HG02588 (cell line): ENCODE measurements around the gene METTL26.
A peak's percentile ranks its signal among the peaks of the same experiment; 100 is the strongest.

ENCODE experiments used
- ATAC-seq: cut with Tn5 transposase; IDR thresholded peaks from one replicate; pipeline ENCODE4 v1.9.1; 2021; ENCODE audit warnings: mild to moderate bottlenecking, moderate library complexity; ENCODE audit not compliant: unreplicated experiment

Gene METTL26

DNA sequence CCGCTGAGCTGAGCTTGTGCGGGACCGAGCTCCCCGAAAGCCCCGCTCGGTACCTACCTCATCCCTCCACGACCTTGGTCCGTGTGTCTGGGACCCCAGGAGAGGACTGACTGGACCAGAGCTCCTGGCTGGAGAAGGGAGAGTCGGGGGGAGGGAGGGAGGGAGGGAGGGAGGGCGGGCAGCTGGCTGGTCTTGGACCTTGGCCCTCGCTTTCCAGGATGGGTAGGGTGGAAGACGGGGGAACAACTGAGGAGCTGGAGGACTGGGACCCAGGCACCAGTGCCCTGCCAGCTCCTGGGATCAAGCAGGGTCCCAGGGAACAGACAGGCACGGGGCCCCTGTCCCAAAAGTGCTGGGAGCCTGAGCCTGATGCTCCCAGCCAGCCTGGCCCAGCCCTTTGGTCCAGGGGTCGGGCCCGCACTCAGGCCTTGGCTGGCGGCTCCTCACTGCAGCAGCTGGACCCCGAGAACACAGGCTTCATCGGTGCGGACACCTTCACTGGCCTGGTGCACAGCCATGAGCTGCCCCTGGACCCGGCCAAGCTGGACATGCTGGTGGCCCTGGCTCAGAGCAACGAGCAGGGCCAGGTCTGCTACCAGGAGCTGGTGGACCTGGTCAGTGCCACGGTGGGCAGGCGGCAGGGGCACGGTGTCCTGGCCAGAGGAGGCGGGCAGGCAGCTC is 39.9 kb upstream of the METTL26 start:
- no peak for ATAC-seq

DNA sequence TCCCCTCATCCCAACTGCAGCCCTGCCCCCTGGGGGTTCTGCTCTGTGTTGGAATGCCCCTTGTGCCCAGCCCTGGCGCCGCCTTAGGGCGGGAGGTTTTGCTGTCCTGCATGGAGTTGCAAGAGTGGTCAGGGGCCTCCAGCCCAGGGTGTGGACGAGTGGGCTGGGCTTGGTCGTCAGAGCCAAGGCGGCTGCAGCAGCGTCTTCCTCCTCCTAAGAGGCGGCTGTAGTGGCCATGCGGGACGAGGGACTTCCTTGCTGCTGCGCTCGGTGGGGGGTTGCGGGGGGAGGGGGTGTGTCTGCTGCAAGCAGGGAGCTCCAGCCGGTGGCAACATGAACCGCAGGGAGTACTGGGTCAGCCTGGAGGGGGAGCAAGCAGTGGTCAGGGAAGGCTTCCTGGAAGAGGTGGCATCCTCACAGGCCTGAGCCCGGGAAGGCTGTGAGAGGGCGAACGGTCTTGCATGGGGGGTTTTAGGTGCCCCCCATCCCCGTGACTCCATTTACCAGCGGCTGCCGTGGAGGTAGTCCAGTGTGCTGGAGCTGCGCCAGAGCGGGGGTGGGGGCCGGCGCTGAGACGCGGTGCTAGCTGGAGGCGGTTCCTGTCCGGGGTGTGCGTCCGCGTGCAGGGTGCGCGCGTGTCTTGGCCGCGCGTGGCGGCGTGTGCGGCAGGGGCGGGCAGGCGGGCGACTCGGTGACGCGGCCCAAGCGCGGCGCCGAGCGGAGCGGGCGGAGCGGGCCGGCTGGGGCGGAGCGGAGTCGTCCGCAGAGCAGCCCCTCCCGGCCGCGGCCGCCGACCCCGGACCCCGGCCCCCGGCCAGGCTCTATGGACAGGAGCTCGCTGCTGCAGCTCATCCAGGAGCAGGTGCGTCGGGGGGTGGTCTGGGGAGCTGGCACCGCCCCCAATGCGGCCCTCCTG is 39.1 kb upstream of the METTL26 start, which contains the start of gene RHBDL1:
TSS of gene RHBDL1 (plus strand) at position 704 of the 916 bp plus-strand sequence. CDS start at position 824, 120 bp downstream.
- ATAC-seq: no peak

DNA sequence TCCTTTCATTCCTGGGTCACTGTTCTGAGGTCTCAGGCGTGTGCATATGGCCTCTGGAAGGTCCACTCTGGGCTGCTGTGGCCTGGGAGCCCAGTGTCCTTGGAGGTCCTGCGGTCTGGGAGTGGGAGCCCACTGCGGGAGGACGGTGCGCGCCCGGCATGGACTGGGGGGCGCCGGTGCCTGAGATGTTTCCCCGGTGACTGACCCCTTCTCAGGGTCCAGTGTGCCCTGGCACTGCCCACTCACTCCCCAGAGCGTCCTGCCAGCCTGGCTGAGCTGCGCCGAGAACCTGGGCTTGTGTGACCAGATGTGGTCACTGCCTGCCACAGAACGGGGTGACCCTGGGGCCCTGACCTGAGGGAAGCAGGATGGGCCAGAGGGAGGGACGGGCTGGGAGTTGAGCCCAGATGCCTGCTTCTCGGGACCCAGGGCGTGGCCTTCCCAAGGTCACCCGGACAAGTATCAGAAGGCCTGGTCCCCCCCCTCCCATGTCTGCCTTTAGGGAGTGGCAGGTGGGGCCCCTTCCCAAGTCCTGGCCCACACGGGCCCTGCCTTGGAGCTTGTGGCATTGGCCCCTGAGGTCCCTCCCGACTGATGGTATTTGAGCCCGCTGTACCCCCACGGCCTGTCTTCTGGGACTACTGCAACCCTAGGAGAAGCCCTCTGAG is 38.2 kb upstream of the METTL26 start:
- ATAC-seq: no peak

DNA sequence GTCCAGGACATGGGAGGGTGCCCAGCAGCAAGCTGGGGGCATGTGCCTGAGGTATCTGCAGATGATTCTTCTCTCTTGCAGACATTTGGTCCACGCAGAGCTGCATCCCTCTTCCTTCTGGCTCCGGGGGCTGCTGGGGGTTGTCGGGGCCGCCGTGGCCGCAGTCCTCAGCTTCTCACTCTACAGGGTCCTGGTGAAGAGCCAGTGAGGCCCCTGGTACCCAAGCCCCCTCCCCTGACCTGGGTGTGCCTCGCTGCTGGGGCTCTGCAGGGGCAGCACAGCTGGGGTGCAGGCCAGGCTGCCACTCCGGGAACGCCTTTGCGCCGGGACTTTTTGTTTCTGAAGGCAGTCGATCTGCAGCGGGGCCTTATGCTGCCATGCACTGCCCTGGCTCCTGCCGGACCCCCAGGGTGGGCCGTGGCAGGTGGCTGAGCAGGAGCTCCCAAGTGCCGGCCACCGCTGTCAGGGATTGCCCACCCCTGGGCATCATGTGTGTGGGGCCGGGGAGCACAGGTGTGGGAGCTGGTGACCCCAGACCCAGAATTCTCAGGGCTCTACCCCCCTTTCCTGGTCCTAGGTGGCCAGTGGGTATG is 37.4 kb upstream of the METTL26 start:
- ATAC-seq: no peak

DNA sequence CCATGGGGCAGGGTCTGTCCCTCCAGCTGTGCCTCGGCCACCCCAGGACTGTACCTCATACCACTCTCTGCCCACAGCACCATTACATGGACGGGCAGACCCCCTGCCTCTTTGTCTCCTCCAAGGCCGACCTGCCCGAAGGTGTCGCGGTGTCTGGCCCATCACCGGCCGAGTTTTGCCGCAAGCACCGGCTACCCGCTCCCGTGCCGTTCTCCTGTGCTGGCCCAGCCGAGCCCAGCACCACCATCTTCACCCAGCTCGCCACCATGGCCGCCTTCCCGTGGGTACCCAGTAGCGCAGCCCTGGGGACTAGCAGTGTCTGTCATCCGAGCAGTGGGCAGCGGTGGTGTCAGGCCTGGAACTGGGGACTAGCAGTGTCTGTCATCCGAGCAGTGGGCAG is 36.7 kb upstream of the METTL26 start:
- no peak for ATAC-seq

DNA sequence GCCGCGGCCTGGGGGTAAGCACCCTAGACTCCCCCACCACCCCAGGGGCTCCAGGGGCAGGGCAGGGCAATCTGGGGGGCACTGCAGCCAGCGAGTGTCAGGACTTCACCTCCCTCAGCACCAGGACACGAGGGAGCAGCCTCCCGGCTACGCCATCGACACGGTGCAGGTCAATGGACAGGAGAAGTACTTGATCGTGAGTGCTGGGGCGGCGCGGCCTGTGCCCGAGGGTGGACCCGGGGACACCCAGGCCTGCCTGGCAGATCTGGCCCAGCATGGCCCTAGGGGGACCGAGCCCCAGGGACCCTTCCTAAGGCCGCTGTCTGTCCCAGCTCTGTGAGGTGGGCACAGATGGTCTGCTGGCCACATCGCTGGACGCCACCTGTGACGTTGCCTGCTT is 36.3 kb upstream of the METTL26 start:
- no peak for ATAC-seq

DNA sequence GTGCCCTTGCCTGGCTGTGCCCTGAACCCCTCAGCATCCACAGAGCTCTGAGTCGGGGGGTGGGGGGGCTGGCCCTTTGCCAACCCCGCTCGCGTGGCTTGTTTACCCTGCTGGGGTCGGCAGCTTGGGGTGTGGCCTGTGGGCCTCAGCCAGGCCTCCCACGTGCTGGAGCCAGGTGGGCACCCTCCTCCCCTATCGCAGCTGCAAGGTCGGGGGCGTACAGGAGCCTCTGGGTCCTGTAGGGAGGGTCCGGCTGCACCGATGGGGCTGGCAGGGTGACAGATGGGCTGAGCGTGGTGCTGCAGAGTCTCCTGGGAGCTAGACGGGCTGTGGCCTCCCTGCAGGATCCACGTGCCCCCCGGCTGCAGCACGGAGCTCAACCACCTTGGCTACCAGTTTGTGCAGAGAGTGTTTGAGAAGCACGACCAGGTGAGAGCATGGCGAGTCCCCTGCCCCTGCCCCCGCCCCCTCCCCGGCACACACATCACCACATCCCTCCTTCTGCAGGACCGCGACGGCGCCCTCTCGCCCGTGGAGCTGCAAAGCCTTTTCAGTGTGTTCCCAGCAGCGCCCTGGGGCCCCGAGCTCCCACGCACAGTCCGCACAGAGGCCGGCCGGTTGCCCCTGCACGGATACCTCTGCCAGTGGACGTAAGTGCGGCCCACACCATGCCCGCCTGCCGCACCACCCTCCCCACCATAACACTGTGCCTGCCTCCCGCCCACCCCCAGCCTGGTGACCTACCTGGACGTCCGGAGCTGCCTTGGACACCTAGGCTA is 35.4 kb upstream of the METTL26 start:
- no peak for ATAC-seq

DNA sequence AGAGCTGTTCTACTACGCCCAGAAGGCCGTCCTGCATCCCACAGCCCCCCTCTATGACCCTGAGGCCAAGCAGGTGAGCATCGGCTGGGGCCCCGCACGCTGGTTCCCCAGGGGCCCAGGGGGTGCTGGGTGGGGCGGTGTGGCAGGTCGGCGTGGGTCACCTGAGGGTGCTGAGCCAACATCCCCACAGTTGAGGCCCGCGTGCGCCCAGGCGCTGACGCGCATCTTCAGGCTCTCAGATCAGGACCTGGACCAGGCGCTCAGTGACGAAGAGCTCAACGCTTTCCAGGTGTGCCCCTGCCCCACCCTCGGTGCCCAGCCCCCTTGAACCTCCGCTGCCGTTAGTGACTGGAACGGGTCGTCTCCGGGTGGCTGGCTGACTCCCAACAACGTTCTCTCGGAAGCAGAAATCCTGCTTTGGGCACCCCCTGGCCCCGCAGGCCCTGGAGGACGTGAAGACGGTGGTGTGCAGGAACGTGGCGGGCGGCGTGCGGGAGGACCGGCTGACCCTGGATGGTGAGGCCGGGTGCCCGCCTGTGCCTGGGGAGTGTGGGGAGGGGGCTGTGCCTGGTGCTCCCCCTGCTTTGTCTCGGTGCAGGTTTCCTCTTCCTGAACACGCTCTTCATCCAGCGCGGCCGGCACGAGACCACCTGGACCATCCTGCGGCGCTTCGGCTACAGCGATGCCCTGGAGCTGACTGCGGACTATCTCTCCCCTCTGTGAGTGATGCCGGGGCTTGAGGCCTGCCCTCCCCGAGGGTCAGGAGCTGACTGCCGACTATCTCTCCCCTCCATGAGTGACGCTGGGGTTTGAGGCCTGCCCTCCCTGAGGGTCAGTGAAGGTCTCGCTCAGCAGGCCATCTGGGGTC is 34.6 kb upstream of the METTL26 start:
- ATAC-seq: no peak

DNA sequence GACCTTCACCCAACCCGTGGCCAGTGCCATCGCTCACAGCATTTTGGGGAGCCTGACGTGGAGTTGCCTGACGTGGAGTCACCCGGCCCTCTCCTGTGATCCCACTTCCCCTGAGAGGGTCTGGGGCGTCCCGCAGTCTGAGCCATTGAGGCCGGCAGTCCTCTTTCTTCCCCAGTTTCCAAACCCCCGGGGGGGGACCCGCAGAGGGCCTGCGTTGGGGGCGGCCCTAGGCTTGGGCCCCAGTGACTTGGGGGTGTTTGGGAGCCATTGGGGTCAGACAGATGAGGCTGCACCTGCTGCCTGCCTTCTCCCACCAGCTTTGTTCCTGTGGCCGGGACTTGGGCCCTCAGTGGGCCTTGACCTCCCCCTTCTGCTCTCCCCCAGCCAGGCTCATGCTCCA is 33.6 kb upstream of the METTL26 start:
- ATAC-seq: no peak

DNA sequence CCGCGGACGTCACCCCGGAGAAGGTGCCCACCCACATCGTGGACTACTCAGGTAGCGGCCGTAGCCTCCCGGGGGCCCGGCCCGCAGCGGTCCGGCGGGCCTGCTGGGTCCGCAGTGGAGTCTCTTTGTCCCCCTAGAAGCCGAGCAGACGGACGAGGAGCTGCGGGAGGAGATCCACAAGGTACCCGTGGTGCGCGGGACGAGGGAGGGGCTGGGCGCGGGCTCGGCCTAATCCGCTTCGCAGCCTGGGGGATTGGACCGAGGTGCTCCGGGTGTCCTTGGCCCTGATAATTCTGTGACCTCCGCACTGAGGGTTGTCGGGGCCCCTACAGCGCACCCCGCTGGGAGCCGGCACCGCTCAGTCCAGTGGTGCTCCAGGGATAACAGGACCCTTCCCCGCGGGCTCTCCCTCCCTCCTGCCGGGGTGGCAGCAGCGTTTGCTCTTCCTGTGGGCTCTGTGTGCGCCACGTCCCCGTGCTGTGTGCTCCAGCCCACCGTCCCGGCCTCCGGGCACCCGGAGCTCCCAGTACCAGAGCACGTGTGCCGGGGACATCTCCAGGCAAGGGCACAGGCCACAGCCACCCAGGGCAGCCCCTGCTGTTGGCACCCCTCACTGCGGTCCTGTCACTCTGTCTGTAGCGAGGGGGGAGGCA is 32.5 kb upstream of the METTL26 start:
- peak; percentile 9 for ATAC-seq

DNA sequence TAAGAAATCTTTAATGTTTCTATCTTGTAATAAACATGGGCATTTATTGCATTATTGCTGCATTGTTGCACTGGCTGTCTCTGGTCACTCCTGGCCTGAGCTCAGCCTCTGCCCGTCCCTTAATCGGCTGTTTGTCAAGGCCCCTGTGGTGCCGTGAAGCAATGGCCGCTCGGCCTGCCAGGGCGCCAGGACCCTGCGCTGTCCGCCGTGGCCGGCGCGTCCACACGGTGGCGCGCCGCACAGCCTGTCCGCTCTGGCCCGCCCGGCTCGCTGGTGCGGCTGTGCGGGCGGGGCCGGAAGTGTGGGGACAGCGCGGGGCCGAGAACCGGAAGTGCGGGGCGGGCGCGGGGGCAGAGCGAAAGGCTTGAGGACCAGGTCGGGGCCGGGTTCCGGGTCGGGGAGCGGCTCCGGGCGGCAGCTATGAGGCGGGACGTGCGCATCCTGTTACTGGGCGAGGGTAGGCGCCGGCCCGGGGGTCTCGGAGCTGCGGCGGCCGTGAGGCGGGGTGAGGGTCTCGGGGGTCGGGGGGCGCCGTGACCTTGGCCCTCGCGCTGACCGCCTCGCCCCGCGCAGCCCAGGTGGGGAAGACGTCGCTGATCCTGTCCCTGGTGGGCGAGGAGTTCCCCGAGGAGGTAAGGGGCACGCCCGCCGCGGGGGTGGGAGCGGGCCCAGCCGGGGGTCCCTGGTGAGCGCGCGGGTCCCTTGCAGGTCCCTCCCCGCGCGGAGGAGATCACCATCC is 31.8 kb upstream of the METTL26 start, which contains the start of gene RHOT2:
TSS of gene RHOT2 (plus strand) at position 353 of the 739 bp plus-strand sequence. CDS start at position 421, 68 bp downstream.
- peak; percentile 74 for ATAC-seq

DNA sequence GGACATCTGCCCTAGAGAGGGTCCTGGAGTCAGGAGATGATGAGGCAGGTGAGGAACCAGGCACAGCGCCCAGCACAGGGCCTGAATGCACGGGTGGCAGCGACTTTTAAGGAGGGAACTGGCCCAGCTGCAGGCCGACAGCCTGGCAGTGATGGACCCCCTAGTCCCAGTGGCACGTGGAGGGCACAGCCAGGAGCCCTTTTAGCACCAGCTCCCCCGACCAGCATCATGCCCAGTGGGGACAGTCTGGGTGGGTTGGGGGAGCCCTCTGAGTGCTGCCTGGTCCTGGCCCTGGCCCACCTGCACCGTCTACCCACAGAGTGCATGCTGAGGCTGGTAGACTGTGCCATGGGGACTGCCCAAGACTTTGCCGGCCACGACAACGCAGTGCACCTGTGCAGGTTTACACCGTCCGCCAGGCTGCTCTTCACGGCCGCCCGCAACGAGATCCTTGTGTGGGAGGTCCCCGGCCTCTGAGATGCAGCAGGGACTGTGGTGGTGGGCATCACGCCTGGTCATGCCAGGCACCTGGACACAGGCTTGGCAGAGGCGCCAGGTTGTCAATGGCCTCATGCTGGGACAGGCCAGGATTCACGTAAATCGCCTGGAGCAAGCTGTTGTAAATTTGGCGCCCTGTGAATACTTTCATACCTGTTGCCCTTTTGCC is 31.1 kb upstream of the METTL26 start:
- ATAC-seq: no peak

DNA sequence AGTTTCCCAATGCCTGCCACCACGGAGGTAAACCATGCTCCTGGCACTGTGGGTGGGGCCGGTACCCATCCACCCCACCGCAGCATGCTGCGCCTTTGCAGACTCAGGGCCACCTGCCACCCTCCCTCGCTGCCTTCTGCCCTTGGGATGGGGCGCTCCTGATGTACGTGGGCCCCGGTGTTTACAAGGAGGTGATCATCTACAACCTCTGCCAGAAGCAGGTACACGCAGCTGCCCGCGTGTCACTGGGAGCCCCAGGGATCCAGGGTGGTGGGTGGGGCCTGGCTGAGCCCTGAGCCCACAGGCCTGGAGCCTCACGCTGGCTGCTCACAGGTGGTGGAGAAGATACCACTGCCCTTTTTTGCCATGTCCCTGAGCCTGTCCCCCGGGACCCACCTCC is 30.5 kb upstream of the METTL26 start:
- ATAC-seq: no peak

DNA sequence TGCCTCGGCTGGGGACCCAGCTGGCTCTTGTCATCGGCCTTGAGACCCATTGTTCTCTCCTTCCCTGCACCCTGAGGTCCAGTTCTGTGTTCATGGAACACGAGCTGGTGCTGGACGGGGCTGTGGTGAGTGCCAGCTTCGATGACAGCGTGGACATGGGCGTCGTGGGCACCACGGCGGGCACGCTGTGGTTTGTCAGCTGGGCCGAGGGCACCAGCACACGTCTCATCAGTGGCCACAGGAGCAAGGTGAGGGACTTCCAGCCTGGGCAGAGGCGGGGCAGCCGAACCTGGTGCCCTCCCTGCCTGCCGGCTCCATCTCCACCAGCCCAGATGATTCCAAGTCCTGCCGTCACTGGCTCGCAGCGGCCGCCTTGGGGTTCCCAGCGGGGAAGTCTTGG is 26.5 kb upstream of the METTL26 start:
- ATAC-seq: no peak

DNA sequence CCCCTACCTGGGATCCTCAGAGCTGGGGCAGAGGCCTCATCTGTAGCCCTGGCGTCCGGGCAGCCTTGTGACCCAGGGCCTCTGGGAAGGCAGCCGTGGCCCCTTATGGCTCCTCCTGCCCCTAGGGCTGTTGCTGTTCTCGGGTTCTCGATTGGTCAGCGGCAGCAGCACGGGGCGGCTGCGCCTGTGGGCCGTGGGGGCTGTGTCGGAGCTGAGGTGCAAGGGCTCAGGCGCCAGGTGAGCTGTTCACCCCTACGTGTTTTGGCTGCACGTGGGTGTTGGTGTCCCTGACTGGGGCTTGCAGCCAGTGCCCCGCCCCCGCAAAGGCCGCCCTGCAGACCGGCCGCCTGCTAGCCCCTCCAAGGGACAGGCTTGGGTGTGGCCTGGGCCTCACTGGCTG is 26.0 kb upstream of the METTL26 start:
- ATAC-seq: no peak

DNA sequence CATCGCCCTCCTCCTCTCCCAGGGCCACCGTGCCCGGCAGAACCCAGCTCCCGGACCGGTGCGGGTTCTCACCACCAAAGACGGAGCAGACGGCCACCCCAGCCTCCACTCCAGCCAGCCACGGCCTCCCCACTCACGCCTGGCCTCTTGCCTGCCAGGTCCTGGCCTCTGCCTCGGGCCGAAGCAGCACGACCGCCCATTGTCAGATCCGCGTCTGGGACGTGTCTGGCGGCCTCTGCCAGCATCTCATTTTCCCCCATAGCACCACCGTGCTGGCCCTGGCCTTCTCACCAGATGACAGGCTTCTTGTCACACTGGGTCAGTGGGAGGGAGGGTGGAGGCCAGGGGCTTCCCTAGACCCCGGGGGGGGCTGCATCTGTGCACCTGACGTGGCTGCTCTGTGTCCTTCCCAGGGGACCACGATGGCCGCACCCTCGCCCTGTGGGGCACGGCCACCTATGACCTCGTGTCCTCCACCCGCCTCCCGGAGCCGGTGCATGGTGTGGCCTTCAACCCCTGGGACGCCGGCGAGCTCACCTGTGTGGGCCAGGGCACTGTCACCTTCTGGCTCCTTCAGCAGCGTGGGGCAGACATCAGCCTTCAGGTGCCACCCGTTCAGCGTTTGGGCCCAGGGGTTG is 25.2 kb upstream of the METTL26 start:
- no peak for ATAC-seq
